SKM-1 treated with dmso at 0.1 percent for 144 hours (cell line): ENCODE measurements around the gene LHFPL2.

Experiments
- DNase-seq: peaks from one replicate; lab custom pipeline; 2025; ENCODE audit not compliant: unreplicated experiment; lab: John Stamatoyannopoulos, UW

The LHFPL2 gene

GRCh38 chr5:78573318-78573717 is 75.3 kb downstream of the LHFPL2 start:
- no peak for DNase-seq

GRCh38 chr5:78570646-78571045 is 77.9 kb downstream of the LHFPL2 start:
- no peak for DNase-seq

- DNase-seq: no peak
Measured at GRCh38 chr5:78569441-78569840, 79.1 kb downstream of the LHFPL2 start.

- DNase-seq: no peak
Measured at GRCh38 chr5:78568676-78569075, 79.9 kb downstream of the LHFPL2 start.

GRCh38 chr5:78568212-78568611 is 80.4 kb downstream of the LHFPL2 start:
- no peak for DNase-seq

- no peak for DNase-seq
Measured at GRCh38 chr5:78567617-78568016, 81.0 kb downstream of the LHFPL2 start.

- no peak for DNase-seq
Measured at GRCh38 chr5:78566747-78567425, 81.7 kb downstream of the LHFPL2 start.

GRCh38 chr5:78565395-78565794 is 83.2 kb downstream of the LHFPL2 start:
- no peak for DNase-seq

- DNase-seq: no peak
Measured at GRCh38 chr5:78563621-78564020, 85.0 kb downstream of the LHFPL2 start.

GRCh38 chr5:78562714-78563330 is 85.8 kb downstream of the LHFPL2 start:
- no peak for DNase-seq

- DNase-seq: no peak
Measured at GRCh38 chr5:78562001-78562400, 86.6 kb downstream of the LHFPL2 start.

- no peak for DNase-seq
Measured at GRCh38 chr5:78561261-78561660, 87.3 kb downstream of the LHFPL2 start.

GRCh38 chr5:78560000-78560855 is 88.3 kb downstream of the LHFPL2 start:
- DNase-seq: no peak

GRCh38 chr5:78557601-78558000 is 91.0 kb downstream of the LHFPL2 start:
- DNase-seq: no peak

- no peak for DNase-seq
Measured at GRCh38 chr5:78555870-78556269, 92.7 kb downstream of the LHFPL2 start.

- no peak for DNase-seq
Measured at GRCh38 chr5:78554670-78555069, 93.9 kb downstream of the LHFPL2 start.

- DNase-seq: no peak
Measured at GRCh38 chr5:78553580-78554353, 94.8 kb downstream of the LHFPL2 start.

GRCh38 chr5:78552729-78553342 is 95.7 kb downstream of the LHFPL2 start:
- no peak for DNase-seq

- DNase-seq: no peak
Measured at GRCh38 chr5:78550891-78551290, 97.7 kb downstream of the LHFPL2 start.

- peak; percentile 97 for DNase-seq
Measured at GRCh38 chr5:78549043-78549442, 99.5 kb downstream of the LHFPL2 start.
